Astrocyte (in vitro differentiated cells and primary cell): ENCODE results near the gene RXRB.

ENCODE experiments used
- EZH2 ChIP-seq: IDR thresholded peaks from 2 replicates; pipeline ENCODE4 v1.6.1; 2012; ENCODE audit warnings: mild to moderate bottlenecking, low read length, inconsistent platforms; ENCODE audit not compliant: insufficient read depth
- TF ChIP-seq, protein P1 (sequence below): IDR thresholded peaks from 2 replicates; pipeline ENCODE4 v1.5.1; 2011; ENCODE audit warnings: low read depth, mild to moderate bottlenecking, inconsistent platforms, low read length, moderate library complexity; ENCODE audit not compliant: insufficient read depth

DNA sequence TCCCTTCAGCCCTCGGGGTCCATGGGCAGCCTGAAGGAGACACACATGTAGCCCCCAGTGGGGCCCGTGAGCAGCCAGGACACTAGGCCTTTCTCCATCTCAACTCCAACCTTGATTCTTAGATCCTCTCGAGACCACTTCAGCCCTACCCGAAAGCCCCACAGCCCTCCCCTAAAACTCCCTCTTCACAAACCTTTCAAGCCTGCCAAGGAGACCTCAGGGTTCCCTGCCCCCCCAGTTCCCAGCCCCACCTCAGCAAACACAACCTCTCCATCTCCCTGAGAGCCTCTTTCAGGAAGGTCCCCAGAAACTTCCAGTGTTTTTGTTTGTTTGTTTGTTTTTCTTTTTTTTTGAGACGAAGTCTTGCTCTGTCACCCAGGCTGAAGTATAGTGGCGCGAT, 19.3 kb downstream of the RXRB start:
- TF ChIP-seq, protein P1, sequence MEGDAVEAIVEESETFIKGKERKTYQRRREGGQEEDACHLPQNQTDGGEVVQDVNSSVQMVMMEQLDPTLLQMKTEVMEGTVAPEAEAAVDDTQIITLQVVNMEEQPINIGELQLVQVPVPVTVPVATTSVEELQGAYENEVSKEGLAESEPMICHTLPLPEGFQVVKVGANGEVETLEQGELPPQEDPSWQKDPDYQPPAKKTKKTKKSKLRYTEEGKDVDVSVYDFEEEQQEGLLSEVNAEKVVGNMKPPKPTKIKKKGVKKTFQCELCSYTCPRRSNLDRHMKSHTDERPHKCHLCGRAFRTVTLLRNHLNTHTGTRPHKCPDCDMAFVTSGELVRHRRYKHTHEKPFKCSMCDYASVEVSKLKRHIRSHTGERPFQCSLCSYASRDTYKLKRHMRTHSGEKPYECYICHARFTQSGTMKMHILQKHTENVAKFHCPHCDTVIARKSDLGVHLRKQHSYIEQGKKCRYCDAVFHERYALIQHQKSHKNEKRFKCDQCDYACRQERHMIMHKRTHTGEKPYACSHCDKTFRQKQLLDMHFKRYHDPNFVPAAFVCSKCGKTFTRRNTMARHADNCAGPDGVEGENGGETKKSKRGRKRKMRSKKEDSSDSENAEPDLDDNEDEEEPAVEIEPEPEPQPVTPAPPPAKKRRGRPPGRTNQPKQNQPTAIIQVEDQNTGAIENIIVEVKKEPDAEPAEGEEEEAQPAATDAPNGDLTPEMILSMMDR = no peak
- no peak for TF ChIP-seq EZH2
